Activated T-helper 1 cell treated with anti-CD3 and anti-CD28 coated beads, Interleukin-2, amount 50 U/mL, for 16 hours (primary cell): ENCODE results near the gene ANK3.

Source experiments
- DNase-seq, 2 donors: peaks; one replicate each; pipeline ENCODE4 v3.0.0-alpha.2; 2020; ENCODE audit warnings: low read depth in 1 of 2, low spot score in 1 of 2

Gene ANK3

DNA sequence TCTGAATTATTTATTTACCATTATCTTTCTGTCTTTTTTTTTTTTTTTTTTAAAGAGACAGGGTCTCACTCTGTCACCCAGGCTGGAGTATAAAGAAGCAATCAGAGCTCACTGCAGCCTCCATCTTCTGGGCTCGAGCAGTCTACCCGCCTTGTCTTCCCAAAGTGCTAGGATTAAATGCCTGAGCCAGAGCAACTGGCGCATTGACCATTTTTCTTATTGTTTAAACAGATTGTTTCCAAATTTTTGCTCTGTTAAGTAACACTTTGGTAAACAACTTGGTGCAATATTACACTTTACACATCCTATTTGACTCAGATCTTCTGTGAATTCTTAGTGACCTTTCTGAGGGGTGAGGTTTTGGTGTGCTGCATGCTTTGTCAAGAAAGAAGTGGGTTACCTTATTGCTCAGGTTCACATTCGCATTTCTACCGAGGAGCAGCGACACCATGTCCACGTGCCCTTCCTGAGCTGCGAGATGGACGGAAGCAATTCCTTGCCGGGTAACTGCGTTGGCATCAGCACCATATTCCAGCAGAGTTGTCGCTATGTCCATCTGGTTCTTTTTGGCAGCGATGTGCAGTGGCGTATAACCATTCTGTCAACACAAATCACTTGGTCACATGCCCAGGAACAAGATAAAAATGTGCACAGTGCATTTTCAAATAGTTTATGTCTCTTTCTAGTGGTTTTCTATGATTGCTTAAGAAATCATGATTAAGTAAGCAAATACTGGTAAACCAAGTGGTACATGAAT, 203.2 kb downstream of the ANK3 start:
- no peak for DNase-seq

DNA sequence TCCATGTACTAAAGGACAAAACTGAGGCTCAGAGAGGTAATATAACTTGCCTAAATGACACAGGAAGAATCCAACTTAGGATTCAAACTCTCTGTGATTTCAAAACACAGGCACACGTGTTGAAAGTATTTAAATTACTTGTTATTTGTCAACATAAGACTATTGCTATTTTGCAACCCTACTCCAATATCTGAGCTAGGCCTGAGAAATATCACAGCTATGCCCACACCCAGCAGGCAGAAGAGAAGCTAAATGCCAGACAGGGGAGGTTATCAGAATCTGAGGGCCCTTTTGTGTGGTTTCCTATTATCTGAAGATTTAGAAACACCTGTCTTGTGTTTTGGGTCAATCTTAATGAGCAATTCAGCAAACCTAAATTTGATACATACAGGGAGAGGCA, 204.3 kb downstream of the ANK3 start:
- DNase-seq: no peak

DNA sequence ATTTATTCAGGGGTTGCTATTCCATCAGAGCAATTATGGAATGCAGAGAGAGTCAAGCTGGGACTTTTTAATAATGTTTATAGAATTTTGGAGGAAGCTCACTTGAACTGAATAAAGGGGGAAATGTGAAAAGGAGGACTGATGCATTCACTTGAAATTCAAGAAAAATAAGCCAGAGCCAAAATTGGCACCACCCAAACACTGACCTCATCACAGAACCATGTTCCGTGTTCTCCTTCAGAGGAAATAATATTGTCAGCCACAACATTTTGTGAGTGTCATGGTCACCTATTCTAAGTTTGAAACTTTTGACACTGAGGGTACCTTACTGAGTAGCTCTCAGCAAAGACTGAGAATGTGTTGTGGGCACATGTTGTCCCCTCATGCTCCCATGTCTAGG, 207.0 kb downstream of the ANK3 start:
- DNase-seq: no peak

DNA sequence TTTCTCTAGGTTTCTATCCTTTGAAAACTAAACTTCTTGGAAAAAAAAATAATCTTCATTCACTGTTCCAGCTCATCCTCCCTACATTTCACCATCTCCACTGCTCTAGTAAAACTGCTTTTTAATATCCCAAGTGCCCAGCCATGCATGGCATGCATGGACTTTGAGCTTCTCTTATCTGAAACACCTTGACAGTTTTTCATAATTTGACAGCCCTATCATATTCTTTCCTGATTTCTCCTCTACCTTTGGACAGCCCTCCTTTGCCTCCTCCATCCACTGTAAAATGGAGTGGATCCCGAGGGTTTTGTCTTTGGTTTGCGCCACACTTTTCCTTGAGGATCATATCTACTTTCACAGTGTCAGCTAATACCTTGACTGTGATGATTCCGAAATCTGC, 212.8 kb downstream of the ANK3 start:
- DNase-seq: no peak

DNA sequence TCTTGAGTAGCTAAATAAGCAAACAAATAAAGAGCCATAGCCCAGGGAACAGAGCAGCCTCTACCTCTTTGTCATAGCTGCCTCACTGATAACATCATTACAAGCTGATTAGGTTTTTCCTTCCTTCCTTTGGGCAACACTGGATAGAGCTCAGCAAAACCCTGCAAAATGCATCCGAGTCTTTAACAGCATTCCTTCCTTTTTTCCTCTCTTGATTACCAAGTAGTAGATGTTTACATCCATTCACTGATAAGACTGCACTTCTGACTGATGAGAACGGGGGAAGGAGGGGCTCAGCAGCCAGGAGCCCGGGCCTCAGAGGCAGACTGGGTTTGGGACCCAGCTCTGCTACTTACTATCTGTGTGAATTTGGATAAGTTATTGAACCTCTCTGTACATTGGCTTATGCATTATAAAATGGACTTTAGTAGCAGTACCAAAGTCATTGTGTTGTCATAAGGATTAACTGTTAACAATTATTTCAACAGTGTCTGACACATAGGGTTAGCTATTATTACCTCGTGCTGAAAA, 214.2 kb downstream of the ANK3 start:
- no peak for DNase-seq

DNA sequence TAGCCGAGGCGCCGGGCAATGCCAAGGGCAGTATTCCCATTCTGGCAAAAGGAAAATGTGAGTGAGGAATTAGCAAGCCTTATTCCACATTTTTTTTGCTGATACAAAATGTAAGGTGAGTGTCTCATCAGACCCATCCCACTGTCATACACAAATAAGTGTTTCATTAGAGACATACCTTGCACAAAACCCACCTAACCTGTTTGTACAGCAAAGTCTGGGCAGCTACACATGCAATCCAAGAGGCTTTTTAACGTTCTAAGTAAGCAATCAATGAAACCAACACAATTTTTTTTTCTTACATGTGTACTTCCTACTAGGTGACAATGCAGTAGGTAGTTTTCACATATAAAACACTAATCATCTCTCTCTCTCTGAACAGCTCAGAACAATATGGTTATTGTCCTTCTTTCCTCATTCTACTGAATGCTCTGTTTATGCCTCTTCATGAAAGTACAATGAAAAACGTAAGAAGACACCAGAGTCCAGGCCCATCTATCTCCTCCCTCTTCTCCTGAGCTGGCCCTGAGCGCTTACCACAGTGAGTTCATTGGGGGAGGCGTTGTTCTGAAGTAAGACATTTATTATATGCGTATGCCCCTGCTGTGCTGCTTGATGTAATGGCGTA, 217.2 kb downstream of the ANK3 start:
- DNase-seq: no peak

DNA sequence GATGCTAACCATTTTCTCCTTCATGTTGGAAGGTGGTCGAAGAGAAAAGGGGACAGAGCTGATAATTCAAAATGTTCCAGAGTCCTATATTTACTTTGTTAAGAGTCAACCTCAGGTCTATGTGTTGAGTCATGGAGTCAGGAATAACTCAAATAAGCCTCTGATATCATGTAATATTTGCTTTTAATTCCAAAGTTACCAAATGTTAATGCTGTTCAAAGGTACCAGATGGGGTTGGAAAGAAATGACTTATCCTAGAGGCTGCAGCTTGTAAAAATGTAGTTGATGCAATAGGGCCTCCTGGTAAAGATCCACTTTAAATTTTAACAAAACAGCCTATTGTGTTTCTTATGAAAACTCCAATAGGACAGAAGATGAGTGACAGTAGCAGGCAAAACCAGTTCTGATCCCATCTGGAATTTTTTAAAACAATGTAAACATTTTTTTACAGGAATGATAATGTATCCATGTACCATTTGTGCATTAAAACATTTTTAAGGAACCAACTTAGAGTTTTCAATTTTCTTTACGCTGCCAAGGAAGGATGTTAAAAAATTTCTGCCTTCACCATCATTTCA, 218.2 kb downstream of the ANK3 start:
- no peak for DNase-seq

DNA sequence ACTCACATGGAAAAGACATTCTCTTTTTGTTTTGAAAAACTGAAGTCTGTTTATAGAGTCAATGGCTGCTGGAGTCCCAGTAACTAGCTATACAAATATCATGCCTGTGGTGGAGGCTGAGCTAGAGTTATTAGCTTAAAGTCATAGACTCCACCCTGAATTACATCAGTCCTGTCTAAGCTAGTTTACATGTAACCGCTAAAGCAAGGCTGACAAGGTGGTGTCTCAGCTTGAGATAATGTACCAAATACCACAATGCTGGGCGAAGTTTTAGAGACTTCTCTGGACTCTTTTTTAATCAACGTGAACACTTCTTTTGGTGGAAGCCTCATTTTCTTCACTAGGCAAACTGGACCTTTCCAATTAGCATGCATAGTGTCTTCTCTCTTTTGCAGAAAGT, 219.4 kb downstream of the ANK3 start:
- no peak for DNase-seq

DNA sequence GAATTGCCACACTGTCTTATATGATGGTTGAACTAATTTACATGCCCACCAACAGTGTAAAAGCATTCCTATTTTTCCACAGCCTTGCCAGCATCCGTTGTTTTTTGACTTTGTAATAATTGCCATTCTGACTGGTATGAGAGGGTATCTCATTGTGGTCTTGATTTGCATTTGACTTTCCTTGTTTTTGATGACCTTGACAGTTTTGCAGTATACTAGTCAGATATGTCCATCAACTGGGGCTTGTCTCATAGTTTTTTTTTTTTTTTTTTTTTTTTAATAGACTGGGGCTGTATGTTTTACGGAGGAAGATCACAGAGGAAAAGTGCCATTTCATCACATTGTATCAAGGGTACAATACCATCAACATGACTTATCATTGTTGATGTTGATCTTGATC, 220.6 kb downstream of the ANK3 start:
- no peak for DNase-seq

DNA sequence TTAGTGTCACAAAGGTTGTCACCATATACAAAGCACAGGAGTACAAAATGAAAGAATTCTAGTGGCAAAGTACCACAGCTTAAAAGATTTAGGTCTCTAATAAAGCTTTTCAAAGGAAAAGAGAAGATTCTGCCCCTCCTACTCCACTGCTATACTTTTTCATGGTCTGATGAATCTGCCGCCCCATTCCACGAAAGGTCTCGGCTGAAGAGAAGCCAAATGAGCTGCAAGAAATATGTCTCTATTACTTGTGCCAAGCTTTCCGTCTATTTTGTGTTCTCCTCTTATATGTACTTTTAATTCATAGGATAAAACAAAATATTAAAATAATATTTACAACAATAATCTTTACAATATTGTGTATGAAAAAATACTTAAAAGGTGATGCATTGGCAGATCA, 222.6 kb downstream of the ANK3 start:
- DNase-seq: no peak

DNA sequence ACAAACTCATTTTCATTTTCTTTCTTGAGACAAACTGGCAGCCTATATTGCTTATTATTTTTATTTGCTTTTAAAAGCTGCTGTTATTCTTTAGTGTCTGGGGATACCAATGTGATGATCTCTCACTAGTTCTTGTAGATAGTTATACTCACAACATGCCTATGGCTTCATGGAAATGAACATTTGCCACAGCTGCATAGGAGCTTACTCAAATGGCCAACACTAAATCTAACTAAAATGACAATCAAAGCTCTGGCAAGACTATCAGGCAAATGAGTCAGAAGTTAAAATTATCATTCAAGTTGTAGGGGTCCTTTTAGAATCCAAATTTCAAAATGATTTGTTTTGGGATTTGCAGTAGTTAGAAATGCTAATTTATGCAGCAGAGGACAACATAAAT, 225.9 kb downstream of the ANK3 start:
- DNase-seq: no peak

DNA sequence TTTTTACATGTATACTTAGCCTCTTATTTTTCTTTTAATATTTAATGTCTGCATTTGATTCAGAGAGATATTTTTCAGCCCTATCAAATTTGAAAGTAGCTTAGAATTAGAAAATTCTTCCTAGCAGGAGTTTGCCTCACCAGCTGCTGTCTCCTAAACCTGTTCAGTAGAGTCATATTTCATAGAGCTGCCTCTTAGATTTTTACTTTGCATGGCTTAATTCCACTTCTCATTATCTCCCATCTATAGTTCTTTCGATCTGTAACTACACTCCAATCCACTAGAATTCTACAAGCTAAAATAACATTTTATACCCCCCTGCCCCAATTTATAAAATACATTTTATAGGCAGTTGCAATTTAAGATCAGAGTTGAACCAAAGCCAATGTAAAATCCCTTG, 227.0 kb downstream of the ANK3 start:
- DNase-seq: no peak

DNA sequence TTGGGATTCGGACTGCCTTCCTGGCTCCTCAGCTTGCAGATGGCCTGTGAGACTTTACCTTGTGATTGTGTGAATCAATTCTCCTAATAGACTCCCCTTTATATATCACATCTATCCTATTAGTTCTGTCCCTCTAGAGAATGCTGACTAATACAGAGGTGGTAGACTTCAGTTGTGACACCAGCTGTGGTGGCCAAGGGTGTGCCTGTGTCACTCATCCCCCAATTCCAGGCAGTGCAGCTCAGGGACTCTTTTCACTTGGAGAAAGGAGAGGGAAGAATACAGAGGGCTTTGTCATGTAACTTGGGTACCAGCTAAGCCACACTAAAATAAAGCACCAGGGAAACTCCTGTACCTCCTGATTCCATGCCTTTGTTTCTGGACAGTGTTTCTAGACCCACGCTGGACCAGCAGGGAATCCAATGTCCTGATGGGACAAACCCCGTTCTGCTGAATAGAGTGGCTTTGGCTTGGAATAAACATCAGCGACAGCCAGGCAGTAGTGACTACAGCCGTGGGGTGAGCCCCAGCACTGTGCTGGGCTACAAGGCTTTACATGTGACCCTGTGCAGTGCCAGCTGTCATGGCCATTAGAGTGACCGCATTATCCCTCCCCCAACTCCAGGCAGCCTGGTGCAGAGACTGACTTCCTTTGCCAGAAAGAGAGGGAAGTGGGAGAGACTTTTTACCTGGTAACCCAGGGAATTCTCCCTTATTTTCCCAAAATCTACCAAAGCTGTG, 233.6 kb downstream of the ANK3 start:
- DNase-seq: no peak

DNA sequence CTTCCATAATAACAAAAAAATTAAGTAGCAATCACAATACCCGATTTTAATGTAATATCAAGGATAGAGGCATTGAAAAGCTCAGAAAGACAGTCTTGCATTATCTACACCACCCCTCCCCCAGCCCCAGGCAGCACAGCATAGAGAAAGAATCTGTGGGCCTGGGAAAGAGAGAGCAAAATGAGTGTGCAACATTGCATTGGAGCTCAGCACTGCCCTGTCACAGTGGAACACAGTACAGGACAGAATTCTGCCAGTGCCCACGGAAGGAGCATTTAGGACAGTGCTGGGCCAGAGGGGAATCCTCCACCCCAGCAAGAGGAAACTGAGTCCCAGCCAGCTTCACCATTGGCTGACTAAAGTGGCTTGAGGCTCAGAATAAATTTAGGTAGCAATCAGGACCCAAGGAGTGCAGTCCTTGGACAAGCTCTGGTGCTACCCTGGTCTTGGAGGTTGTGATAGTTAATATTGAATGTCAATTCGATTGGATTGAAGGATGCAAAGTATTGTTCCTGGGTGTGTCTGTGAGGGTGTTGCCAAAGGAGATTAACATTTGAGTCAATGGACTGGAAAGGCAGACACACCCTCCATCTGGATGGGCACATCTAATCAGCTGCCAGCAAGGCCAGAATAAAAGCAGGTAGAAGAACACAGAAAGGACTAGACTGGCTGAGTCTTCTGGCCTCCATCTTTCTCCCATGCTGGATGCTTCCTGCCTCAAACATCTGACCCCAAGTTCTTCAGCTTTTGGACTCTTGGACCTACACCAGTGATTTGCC, 234.4 kb downstream of the ANK3 start:
- DNase-seq: no peak

DNA sequence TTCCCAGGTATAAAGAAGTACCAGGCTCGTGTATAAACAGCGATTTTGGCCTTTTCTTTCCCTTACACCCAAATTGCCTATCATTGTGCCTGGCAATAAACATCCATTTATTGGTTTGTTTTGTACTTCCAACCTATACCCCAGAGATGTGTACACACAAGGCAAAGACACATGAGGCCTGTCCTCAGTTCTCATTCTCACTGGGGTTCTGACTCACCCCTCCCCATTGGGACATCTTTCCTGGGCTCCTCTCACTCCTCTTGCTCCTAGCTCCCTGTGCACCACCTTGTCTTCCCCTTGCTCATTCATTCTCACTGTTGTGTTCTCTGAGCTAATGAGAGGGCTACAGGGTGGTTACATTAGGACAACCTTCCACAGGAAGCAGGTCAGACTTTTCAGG, 240.7 kb downstream of the ANK3 start:
- no peak for DNase-seq

DNA sequence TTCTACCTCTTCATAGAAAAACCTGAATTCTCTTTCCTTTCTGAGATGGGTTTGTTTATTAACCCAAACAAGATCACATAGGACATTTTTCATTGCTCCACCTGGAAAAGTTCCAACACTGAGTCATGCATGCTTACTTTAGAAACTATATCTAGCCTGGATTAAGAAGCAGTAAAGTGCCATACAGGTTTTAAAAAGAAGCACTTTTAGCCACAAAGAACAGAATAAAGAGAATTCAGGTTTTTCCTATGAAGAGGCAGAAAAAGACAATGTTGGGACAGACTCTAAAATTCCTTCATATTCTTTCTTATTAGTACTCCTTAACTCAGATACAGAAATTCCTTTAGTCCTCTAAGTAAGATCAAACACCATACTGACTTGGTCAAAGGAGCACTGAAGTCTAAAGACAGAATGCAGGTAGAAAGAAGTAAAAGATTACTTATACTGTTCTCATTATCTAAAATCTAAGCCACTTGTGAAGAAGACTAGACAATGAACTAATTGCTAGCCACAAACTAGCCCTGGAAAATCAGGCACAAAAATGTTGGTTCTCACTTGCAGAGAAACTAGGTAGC, 241.3 kb downstream of the ANK3 start:
- DNase-seq: no peak

DNA sequence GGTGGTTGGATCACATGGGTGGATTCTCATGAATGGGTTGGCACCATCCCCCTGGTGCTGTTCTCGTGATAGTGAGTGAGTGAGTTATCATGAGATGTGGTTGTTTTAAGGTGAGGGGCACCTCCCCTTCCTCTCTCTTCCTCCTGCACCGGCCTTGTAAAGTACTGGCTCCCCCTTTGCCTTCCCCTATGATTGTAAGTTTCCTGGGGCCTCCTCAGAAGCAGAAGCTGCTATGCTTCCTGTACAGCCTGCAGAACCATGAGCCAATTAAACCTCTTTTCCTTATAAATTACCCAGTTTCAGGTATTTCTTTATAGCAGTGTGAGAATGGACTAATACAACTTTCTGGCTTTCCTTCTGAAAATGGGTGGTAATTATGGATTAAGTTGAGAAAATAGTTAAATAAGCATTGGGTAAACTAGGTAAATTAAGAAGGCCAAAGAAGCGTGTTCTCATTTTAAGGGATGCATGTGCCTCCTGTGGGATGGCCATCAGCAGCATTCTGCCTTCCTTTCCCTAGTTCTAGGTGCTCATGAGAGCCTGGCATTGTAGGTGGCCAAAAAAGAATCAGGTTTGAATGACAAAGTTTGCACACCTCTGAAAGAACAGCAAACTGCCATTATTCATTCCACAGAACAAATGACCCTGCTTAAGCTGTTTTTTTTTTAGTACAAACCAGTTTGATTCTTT, 242.0 kb downstream of the ANK3 start:
- DNase-seq: no peak

DNA sequence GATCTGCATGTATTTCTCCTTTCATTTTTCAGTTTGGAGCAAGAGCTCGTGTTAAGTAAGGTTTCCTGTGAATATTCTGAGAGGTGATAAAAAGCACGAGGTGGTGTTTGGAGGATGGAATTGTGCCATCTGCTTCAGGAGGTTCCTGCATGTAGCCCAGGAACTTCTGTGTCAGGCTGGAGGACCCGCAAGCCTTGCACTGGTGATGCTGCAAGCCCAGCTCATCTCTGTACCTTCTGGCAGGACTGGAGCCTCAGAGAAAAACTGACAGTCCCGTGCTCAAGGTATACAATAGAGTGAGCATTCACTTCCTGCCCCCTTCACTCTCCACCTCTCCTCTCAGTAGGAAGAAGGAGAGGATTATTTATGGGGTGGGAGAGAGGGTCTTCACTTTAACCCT, 242.7 kb downstream of the ANK3 start:
- no peak for DNase-seq

DNA sequence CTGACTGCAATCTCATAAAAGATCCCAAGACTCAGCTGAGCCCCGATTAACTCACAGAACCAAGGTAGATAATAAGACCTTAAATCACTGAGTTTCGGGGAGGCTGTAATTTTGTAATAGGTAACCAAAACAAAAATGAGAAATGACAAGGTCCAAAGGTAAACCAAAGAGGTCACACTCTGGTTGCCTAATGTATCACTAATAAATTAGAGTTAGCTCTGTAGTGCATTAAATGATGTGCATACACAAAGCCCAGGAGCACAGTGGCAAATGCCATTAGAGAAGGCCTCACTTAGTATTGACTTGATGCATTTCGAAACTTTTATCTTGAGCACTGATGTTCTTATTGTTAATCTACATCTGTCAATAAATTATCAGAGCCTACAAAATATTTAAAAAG, 245.6 kb downstream of the ANK3 start:
- no peak for DNase-seq

DNA sequence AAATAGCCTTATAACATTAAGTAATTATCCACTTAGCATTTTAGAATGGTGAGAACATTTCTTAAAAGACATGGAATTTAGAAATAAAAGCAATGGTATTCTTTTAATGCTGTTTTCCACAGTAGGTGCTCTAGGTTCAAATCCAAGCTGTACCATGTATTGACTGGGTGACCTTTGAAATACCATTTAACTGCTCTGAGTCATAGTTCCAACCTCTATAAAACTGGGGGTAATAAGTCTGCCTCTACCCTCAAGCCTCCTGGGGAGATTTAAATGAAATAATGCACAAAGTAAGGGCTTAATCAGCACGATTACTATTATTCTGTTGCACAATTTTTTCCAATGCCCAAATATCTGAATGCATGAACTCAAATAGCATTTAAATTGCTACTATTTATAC, 246.9 kb downstream of the ANK3 start:
- DNase-seq: no peak
